DMS53 (cell line): ENCODE measurements around the gene FOXO3B.
"Not testable (repeated sequence)": the region's sequence is repeated elsewhere in the genome, so short reads cannot be mapped to it uniquely, and the experiment has no call there.

Experiments
- DNase-seq: peaks from one replicate; lab custom pipeline; 2025; lab: John Stamatoyannopoulos, UW

Gene FOXO3B

DNA sequence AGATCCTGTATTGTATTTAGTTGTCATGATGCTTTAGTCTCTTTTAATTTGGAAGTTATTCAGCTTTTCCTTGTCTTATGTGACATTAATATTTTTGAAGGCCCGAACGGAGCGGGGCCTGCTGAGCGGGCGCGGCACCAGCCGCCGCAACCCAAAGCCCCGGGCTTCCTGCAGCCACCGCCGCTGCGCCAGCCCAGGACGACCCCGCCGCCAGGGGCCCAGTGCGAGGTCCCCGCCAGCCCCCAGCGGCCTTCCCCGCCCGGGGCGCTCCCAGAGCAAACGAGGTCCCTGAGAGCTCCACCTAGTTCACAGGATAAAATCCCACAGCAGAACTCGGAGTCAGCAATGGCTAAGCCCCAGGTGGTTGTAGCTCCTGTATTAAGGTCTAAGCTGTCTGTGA lies 32.0 kb downstream of the FOXO3B start:
- DNase-seq = not testable (repeated sequence)

DNA sequence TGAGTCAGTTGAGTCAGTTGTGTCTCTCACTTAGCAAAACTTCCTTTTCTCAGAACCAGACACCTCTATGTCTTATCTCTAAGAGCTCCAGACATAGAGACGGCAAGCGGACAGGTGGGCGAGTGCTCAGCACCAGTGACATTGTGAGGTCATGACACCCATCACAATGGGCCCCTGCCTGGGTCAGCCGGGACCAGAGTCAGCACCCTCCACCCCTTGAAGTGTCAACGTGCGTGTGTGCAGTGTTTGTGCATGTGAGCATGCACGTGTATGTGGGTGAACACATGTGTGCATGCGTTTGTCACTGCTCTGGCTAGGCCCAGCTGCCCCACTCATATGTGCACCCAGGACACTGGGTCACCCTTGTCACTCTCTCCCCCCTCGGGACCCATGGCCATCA lies 37.8 kb downstream of the FOXO3B start, which contains the start of gene TBC1D28:
TSS of gene TBC1D28 (minus strand) at position 101 of the 400 bp plus-strand sequence. CDS start 3,039 bp downstream, outside the sequence.
- DNase-seq = not testable (repeated sequence)

DNA sequence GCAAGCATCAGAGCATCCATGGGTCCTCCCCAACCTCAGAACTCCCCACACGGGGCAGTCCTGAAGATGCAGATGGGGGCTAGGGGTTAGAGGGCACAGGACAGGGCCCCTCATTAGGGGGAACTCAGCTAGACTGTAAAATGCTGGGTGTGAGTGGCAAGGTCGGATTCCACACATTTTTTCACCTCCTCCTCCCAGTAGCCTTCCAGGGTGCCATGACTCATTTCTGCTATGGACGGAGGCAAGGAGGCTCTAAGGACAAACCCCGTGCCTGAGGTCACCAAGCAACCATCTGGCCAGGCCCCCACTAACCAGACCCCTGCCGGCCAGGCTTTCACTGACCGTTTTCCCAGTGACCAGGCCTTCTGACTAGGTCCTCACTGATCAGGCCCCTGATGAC lies 39.0 kb downstream of the FOXO3B start:
- not testable (repeated sequence) for DNase-seq

DNA sequence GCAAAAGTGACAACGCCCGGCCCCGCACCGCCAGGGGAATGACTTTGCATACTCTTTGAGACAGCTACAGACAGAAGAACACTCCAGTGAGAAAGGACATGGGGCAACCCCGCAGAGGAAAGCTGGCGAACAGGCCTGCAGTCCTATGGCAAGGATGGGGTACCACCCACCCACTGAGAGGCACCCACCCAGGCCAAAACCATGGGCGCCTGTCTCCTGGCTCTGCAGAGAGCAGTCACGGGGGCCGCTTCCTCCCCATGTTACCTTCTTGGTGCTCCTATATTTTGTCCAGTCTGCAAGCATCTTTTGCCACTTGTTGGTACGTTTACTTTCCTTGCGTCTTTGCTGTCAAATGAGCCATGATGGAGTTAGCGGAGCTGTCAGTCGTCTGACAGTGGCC lies 43.8 kb downstream of the FOXO3B start:
- DNase-seq = not testable (repeated sequence)

DNA sequence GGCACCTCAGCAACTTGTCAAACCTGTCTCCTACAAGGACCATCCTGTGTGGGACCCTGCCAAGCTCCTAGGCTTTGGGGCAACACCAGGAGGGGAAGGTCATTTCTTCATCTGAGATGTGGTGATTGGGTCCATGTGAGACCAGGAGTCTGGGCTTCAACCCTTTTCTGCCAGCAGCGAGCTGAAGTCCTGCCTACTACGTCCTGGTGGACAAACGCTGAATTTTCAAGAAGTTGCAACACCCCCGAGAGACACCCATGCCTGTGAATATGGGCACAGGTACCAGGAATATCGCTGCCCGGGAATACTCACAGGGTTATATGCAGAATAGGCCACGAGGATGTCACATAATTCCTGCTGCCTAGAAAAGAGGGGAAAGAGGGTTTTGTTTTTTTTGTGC lies 45.9 kb downstream of the FOXO3B start:
- peak; percentile 2 for DNase-seq

DNA sequence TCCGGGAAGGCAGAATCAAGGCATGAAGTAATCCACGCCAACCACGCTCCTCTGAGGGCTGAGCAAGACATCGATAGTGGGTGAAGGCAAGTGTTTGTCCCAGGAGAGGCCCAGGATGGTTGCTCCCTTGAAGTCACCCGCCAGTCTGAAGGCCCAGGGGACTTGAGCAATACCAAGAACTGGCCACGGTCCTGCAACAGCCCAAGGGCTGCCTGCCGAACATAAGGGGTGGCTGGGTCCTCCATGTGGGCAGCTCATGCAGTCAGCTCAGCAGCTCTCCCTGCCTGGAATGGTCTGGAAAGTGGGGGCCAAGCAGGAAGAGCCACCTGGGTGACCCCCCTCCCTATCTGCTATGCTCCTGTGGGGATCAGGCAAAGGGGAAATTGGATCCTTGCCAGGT lies 46.3 kb downstream of the FOXO3B start:
- DNase-seq = not testable (repeated sequence)

DNA sequence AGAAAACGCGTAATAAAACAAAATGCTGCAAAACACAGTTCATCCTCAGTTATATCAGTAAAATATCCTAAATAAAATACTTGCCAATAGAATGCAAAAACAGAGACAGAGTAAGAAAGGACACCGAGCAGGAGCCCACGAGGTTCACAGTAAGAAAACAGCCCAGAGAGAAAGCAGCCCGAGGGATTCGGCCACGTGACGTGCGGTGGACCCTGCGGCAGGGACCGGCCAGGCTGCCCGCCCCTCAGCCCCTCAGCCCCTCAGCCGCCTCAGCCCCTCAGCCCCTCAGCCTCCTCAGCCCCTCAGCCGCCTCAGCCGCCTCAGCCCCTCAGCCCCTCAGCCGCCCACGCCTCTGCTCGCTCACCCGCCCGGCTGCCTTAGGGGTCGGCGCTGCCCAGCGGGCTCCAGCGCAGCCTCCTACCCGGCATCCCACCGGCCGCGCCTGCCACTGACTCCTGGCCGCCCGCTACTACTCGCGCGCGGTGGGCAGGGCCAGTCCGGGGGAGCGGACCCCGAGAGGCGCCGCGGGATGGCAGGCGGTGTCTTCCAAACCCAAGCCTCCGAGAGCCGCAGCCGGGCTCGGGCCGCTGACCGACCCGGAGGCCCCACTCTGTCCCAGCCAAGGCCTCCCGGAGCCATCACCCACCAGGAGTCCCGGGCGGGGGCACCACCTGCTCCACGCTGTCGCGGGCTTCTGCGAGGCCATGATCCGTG lies 47.4 kb downstream of the FOXO3B start:
- DNase-seq = not testable (repeated sequence)
